GM15510 (cell line): ENCODE results near the gene NEK5.

ENCODE experiments used
- POLR2A ChIP-seq: IDR thresholded peaks from 3 replicates; pipeline ENCODE4 v1.6.1; 2011; ENCODE audit warnings: borderline replicate concordance; ENCODE audit not compliant: insufficient read length; ENCODE audit errors: extremely low read depth

NEK5 gene

GRCh38 chr13:52091473-52091872 is 37.4 kb downstream of the NEK5 start:
- TF ChIP-seq POLR2A, result no peak

- TF ChIP-seq POLR2A, result no peak
These were observed 43.5 kb downstream of the NEK5 start for GRCh38 chr13:52085421-52085820.

- TF ChIP-seq POLR2A, result no peak
These were observed 46.3 kb downstream of the NEK5 start for GRCh38 chr13:52082601-52083000.

DNA sequence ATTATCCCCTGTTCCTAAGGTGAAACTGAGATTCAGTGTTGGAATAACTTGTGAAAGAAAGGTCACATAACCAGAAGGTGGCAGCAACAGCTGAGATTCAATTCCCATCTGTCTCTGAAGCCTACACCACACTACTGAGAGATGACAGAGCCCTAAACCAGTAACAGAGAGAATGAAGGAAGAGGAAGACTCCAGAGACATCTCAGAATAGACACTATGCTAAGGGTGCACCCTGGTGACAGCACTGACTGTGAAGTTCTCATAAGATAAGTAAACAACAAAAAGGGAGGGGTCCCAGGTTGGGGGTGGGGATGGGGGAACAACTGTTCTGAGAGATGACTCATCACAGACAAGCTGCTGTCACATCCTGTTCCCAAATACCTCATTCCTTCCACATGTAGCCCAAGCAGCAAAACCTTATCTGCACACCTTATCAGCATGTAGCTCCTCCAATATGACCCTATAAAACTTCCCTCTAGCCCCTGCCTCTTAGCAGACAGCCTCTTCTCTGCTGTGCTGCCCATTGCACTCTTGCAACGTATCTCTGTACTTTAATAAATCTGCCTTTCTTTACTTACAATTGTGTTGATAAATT is 57.8 kb downstream of the NEK5 start:
- no peak for TF ChIP-seq POLR2A

DNA sequence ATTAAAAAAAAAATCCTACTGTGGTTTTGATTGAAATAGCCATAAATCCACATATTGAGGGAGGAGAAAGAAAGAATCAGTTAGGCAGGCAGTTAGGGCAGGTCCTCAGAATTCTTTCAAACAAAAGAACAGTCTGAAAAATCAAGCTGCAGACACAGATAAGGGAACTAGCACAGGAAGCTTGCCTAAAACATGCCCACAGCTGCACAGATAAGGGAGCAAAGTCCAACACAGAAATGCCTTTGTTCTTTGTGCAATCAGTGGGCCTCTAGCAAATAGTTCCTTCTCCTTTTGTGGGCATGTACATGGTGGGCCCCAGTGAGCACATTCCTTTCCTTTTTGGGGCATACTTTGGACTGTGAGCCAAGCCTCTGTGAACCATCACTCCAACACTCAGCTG is 61.6 kb downstream of the NEK5 start:
- no peak for TF ChIP-seq POLR2A

DNA sequence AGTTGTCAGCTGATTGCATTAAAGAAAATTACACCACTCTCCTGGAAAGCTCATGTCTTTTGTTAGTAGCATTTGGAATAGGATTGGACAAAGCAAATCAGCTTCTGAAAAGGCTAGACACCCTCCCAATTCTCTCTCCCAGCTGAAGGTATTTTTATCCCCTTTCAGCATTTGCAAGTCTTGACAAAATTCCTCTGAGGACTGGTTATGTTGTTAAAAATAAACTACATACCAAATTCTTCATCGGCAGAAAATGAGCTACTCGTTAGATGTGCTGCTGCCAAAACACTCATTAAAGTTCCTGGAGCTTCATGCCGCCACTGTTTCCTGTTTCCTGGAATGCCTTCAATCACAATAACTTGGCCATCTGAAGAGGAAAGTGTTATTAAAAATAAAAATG is 67.3 kb downstream of the NEK5 start:
- no peak for TF ChIP-seq POLR2A

- TF ChIP-seq POLR2A, result no peak
These were observed 75.4 kb downstream of the NEK5 start for GRCh38 chr13:52053460-52053859.

- no peak for TF ChIP-seq POLR2A
These were observed 77.5 kb downstream of the NEK5 start for GRCh38 chr13:52051400-52051799.

DNA sequence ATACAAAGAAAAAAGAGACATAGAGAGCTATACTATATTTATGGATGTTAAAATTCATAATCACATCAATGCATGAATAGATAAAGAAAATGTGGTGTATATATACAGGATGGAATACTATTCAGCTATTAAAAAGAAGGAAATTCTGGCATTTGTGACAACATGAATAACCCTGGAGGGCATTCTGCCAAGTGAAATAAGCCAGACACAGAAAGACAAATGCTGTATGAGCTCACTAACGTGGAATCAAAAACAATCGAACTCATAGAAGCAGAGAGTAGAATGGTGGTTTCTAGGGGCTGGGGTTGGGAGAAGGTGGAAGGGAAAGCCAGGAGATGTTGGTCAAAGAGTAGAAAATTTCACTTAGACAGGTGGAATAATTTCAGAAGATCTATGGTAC is 80.4 kb downstream of the NEK5 start:
- no peak for TF ChIP-seq POLR2A

GRCh38 chr13:52047463-52047862 is 81.4 kb downstream of the NEK5 start:
- TF ChIP-seq POLR2A, result no peak

DNA sequence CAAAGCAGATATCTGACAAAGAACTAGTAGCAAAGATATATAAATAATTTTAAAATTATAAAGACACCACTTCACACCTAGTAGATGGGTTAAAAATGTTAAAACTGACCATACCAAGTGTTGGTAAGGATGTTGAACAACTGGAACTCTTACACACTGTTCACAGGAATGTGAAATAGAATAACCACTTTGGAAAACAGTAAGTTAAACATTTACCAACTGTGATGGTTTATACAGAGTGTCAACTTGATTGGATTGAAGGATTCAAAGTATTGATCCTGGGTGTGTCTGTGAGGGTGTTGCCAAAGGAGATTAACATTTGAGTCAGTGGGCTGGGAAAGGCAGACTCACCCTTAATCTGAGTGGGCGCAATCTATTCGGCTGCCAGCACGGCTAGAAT is 85.2 kb downstream of the NEK5 start:
- no peak for TF ChIP-seq POLR2A

- TF ChIP-seq POLR2A, result no peak
These were observed 92.8 kb downstream of the NEK5 start for GRCh38 chr13:52036037-52036436.

- no peak for TF ChIP-seq POLR2A
These were observed 94.2 kb downstream of the NEK5 start for GRCh38 chr13:52034616-52035226.

GRCh38 chr13:52033039-52033438 is 95.8 kb downstream of the NEK5 start:
- TF ChIP-seq POLR2A, result no peak

- no peak for TF ChIP-seq POLR2A
These were observed 99.3 kb downstream of the NEK5 start for GRCh38 chr13:52029569-52029968.

GRCh38 chr13:52027832-52028231 is 101.0 kb downstream of the NEK5 start:
- TF ChIP-seq POLR2A, result no peak

DNA sequence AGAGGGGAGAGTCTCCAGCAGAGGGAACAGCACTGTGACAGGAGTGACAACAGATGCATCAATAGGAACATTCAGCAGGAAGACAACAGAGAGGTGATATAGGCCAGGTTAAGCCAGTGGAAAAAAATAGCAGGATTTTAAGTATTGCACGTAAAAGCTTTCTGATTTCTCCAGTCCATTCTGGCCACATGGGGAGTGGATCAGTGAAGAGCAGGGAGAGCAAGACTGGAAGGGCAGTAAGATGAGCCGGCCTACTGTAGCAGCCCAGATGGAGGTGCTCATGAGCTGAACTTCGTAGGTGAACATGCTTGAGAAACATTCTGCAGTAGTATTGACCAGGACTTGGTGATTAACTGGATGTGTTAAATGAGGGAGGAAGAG is 102.6 kb downstream of the NEK5 start:
- TF ChIP-seq POLR2A, result no peak

GRCh38 chr13:52025475-52026245 is 103.2 kb downstream of the NEK5 start:
- no peak for TF ChIP-seq POLR2A
